H9 (cell line): ENCODE data around the gene OSBPL1A. TPM values are rescaled to one million over a fixed set of nuclear protein-coding genes. Genes with fewer than 3 reads are reported as not detected.

Source experiments
- DNase-seq: peaks from one replicate; pipeline ENCODE4 v3.0.0-alpha.2; 2017
- H2AFZ ChIP-seq: one replicate; pipeline ENCODE4 v1.6.1; 2013; ENCODE audit warnings: mild to moderate bottlenecking, low read length, control low read depth, moderate library complexity
- H2AK5ac ChIP-seq: 2 replicates; pipeline ENCODE4 v1.6.1; 2013; ENCODE audit warnings: low read length, control low read depth, mixed read lengths; ENCODE audit not compliant: insufficient read length
- H2BK120ac ChIP-seq: one replicate; pipeline ENCODE4 v1.6.1; 2013; ENCODE audit warnings: low read depth, mild to moderate bottlenecking, low read length, control low read depth, inconsistent platforms; ENCODE audit not compliant: poor library complexity, severe bottlenecking
- H2BK12ac ChIP-seq: 2 replicates; pipeline ENCODE4 v1.6.1; 2013; ENCODE audit warnings: low read length, control low read depth, mixed read lengths, low read depth; ENCODE audit not compliant: insufficient read length
- H2BK15ac ChIP-seq: 2 replicates; pipeline ENCODE4 v1.6.1; 2013; ENCODE audit warnings: low read depth, low read length, control low read depth
- H2BK20ac ChIP-seq: one replicate; pipeline ENCODE4 v1.6.1; 2013; ENCODE audit warnings: low read depth, mild to moderate bottlenecking, low read length, control low read depth, inconsistent platforms; ENCODE audit not compliant: poor library complexity, severe bottlenecking
- H2BK5ac ChIP-seq: 2 replicates; pipeline ENCODE4 v1.6.1; 2013; ENCODE audit warnings: low read length, control low read depth, mixed read lengths; ENCODE audit not compliant: insufficient read length
- H3K14ac ChIP-seq: 2 replicates; pipeline ENCODE4 v1.6.1; 2013; ENCODE audit warnings: low read length, control low read depth; ENCODE audit not compliant: insufficient read depth
- H3K18ac ChIP-seq: 2 replicates; pipeline ENCODE4 v1.6.1; 2013; ENCODE audit warnings: low read depth, mild to moderate bottlenecking, mixed read lengths, low read length, control low read depth; ENCODE audit not compliant: insufficient read length
- H3K23ac ChIP-seq: 2 replicates; pipeline ENCODE4 v1.6.1; 2013; ENCODE audit warnings: low read length, control low read depth, mixed read lengths, low read depth; ENCODE audit not compliant: insufficient read length
- H3K23me2 ChIP-seq: 2 replicates; pipeline ENCODE4 v1.6.1; 2013; ENCODE audit warnings: low read depth, mild to moderate bottlenecking, mixed read lengths, low read length, control low read depth; ENCODE audit not compliant: insufficient read length, poor library complexity, severe bottlenecking
- H3K27ac ChIP-seq: 2 replicates; pipeline ENCODE4 v1.5.1; 2013; ENCODE audit warnings: low read length, control low read depth, mixed read lengths, low read depth; ENCODE audit not compliant: insufficient read length
- H3K27me3 ChIP-seq: 2 replicates; pipeline ENCODE4 v1.6.1; 2013; ENCODE audit warnings: low read length, control low read depth, inconsistent platforms; ENCODE audit not compliant: insufficient read depth
- H3K4ac ChIP-seq: 2 replicates; pipeline ENCODE4 v1.6.1; 2013; ENCODE audit warnings: low read depth, mild to moderate bottlenecking, control low read depth, inconsistent platforms, low read length, moderate library complexity
- H3K4me1 ChIP-seq: 2 replicates; pipeline ENCODE4 v1.6.1; 2013; ENCODE audit warnings: low read length, control low read depth, inconsistent platforms; ENCODE audit not compliant: insufficient read depth
- H3K4me2 ChIP-seq: 2 replicates; pipeline ENCODE4 v1.6.1; 2013; ENCODE audit warnings: low read length, control low read depth, mixed read lengths; ENCODE audit not compliant: insufficient read length, insufficient read depth
- H3K56ac ChIP-seq: 2 replicates; pipeline ENCODE4 v1.6.1; 2013; ENCODE audit warnings: low read depth, mild to moderate bottlenecking, mixed read lengths, low read length, control low read depth; ENCODE audit not compliant: insufficient read length
- H3K79me1 ChIP-seq: 2 replicates; pipeline ENCODE4 v1.6.1; 2013; ENCODE audit warnings: low read depth, mild to moderate bottlenecking, moderate library complexity, low read length, control low read depth, inconsistent platforms; ENCODE audit not compliant: insufficient read depth, poor library complexity, severe bottlenecking
- H3K79me2 ChIP-seq: 2 replicates; pipeline ENCODE4 v1.6.1; 2013; ENCODE audit warnings: low read length, control low read depth, inconsistent platforms; ENCODE audit not compliant: insufficient read depth
- H3K9ac ChIP-seq: 2 replicates; pipeline ENCODE4 v1.6.1; 2013; ENCODE audit warnings: low read length, control low read depth, mixed read lengths; ENCODE audit not compliant: insufficient read length; ENCODE audit errors: extremely low read depth
- H3K9me3 ChIP-seq: one replicate; pipeline ENCODE4 v1.6.1; 2013; ENCODE audit warnings: low read depth, low read length, inconsistent platforms; ENCODE audit not compliant: control insufficient read depth
- H3T11ph ChIP-seq: one replicate; pipeline ENCODE4 v1.6.1; 2013; ENCODE audit warnings: mild to moderate bottlenecking, low read length, control low read depth, inconsistent platforms
- H4K20me1 ChIP-seq: one replicate; pipeline ENCODE4 v1.6.1; 2013; ENCODE audit not compliant: control insufficient read depth, insufficient read length, insufficient read depth
- H4K5ac ChIP-seq: 2 replicates; pipeline ENCODE4 v1.6.1; 2013; ENCODE audit warnings: low read depth, mild to moderate bottlenecking, mixed read lengths, low read length, control low read depth; ENCODE audit not compliant: insufficient read length
- H4K8ac ChIP-seq: replicated peaks from 2 replicates; pipeline ENCODE4 v1.6.1; 2013; ENCODE audit warnings: low read length, control low read depth, mixed read lengths, low read depth; ENCODE audit not compliant: insufficient read length
- H4K91ac ChIP-seq: 2 replicates; pipeline ENCODE4 v1.6.1; 2013; ENCODE audit warnings: low read depth, mild to moderate bottlenecking, moderate library complexity, mixed read lengths, low read length, control low read depth; ENCODE audit not compliant: insufficient read length
- H3K27ac Mint-ChIP-seq, 3 experiments: 2 replicates in 2 of 3; 3 replicates in 1 of 3; pipeline ENCODE4 v1.8.0; 2020 to 2021; ENCODE audit warnings: mixed read lengths in 3 of 3, mild to moderate bottlenecking in 1 of 3, moderate library complexity in 1 of 3
- H3K27me3 Mint-ChIP-seq: 2 replicates; pipeline ENCODE4 v1.8.0; 2021; ENCODE audit warnings: low read depth, mild to moderate bottlenecking, moderate library complexity, mixed read lengths
- H3K36me3 Mint-ChIP-seq, 3 experiments: 2 replicates in 2 of 3; 3 replicates in 1 of 3; pipeline ENCODE4 v1.8.0; 2020 to 2021; ENCODE audit warnings: low read depth in 3 of 3, mixed read lengths in 3 of 3; ENCODE audit not compliant: insufficient read depth in 1 of 3
- H3K4me1 Mint-ChIP-seq, 2 experiments: 2 replicates each; pipeline ENCODE4 v1.8.0; 2020; ENCODE audit warnings: mixed read lengths in 2 of 2
- H3K4me3 Mint-ChIP-seq, 2 experiments: 2 replicates in 1 of 2; 3 replicates in 1 of 2; pipeline ENCODE4 v1.8.0; 2020 to 2021; ENCODE audit warnings: mild to moderate bottlenecking in 2 of 2, mixed read lengths in 2 of 2, moderate library complexity in 1 of 2
- H3K9me3 Mint-ChIP-seq, 2 experiments: 2 replicates in 1 of 2; 3 replicates in 1 of 2; pipeline ENCODE4 v1.8.0; 2020; ENCODE audit warnings: mild to moderate bottlenecking in 2 of 2, mixed read lengths in 2 of 2, moderate library complexity in 1 of 2
- WGBS: extraction: QIAGEN DNeasy Blood & Tissue Kit; methylation state at CpG from one replicate; pipeline ENCODE4 v1.1.7; 2013; ENCODE audit warnings: missing lambda C conversion rate, low lambda C conversion rate, mixed read lengths; ENCODE audit not compliant: insufficient read length; ENCODE audit errors: extremely low coverage; 5-methylcytosine and 5-hydroxymethylcytosine counted together
- total RNA-seq: library from RNA; stranded (reverse); gene quantifications from 2 replicates; pipeline ENCODE4 v1.2.1, GENCODE V29; 2021
- TF ChIP-seq, protein P1 (sequence below): fragments of 200-600 bp; sonication (generic); conservative IDR thresholded peaks from 3 replicates; pipeline ENCODE4 v1.8.0; 2021; ENCODE audit warnings: antibody characterized with exemption, mild to moderate bottlenecking

Gene OSBPL1A
- total RNA-seq, 1 experiment from 2014 or later: 33.9 TPM

DNA sequence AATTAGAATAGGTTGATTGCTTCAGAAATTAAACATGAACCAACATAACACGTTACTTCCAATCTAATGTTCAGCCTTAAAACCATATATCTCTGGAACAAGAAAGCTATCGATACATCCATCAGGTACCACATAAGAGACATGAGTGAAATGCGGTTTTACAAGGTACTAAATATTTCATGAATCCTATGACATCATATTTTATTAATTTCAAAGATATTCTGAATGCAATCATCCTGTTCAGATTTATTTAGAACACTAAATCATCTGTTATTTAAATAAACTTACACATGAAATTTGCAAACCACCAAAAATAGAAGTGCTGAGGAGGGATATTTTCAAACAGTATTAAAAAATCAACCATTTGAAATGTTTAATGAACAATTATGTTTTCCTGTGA lies 119.0 kb downstream of the OSBPL1A start:
- Mint-ChIP-seq H3K4me1 (no peaks in the 10 kb centered on the region), H3K36me3 (peaks cover 14 to 31% (median 20%) of the 10 kb centered on the region in 3 experiments), H3K27ac (no peak overlapping the region), H3K9me3 (peaks cover 16% of the 10 kb centered on the region in 2 experiments), H3K27me3 (no peaks in the 10 kb centered on the region), H3K4me3 (no peak overlapping the region)
- H3K27ac ChIP-seq: no peak overlapping the region
- no peak overlapping the region for H3K18ac ChIP-seq
- no peak overlapping the region for H2AK5ac ChIP-seq
- H3T11ph ChIP-seq: no peak overlapping the region
- H3K4me1 ChIP-seq: no peaks in the 10 kb centered on the region
- H3K56ac ChIP-seq: no peak overlapping the region
- H3K27me3 ChIP-seq: no peaks in the 10 kb centered on the region
- no peak overlapping the region for H2BK15ac ChIP-seq
- H4K20me1 ChIP-seq: no peaks in the 10 kb centered on the region
- TF ChIP-seq, protein P1, sequence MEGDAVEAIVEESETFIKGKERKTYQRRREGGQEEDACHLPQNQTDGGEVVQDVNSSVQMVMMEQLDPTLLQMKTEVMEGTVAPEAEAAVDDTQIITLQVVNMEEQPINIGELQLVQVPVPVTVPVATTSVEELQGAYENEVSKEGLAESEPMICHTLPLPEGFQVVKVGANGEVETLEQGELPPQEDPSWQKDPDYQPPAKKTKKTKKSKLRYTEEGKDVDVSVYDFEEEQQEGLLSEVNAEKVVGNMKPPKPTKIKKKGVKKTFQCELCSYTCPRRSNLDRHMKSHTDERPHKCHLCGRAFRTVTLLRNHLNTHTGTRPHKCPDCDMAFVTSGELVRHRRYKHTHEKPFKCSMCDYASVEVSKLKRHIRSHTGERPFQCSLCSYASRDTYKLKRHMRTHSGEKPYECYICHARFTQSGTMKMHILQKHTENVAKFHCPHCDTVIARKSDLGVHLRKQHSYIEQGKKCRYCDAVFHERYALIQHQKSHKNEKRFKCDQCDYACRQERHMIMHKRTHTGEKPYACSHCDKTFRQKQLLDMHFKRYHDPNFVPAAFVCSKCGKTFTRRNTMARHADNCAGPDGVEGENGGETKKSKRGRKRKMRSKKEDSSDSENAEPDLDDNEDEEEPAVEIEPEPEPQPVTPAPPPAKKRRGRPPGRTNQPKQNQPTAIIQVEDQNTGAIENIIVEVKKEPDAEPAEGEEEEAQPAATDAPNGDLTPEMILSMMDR: no peak
- H3K9ac ChIP-seq: no peak overlapping the region
- H4K8ac ChIP-seq: no peak overlapping the region
- H3K23me2 ChIP-seq: no peaks in the 10 kb centered on the region
- no peaks in the 10 kb centered on the region for H3K79me1 ChIP-seq
- H2BK20ac ChIP-seq: no peak overlapping the region
- no peak overlapping the region for H2AFZ ChIP-seq
- H3K9me3 ChIP-seq: no peaks in the 10 kb centered on the region
- no peak overlapping the region for H2BK5ac ChIP-seq
- no peak overlapping the region for H3K4me2 ChIP-seq
- no peak for DNase-seq
- no peak overlapping the region for H2BK120ac ChIP-seq
- no peak overlapping the region for H2BK12ac ChIP-seq
- no peak overlapping the region for H3K23ac ChIP-seq
- no CpG with 5 or more reads among the region's 3 CpGs for WGBS
- no peak overlapping the region for H4K91ac ChIP-seq
- no peaks in the 10 kb centered on the region for H3K79me2 ChIP-seq
- H3K14ac ChIP-seq: no peak overlapping the region
- no peak overlapping the region for H4K5ac ChIP-seq
- no peak overlapping the region for H3K4ac ChIP-seq
